ENCODE data around the gene PDE6A. TPM values are rescaled to one million over a fixed set of nuclear protein-coding genes. Genes with fewer than 3 reads are reported as not detected.

The PDE6A gene
- polyA plus RNA-seq, 1 experiment: not detected

DNA sequence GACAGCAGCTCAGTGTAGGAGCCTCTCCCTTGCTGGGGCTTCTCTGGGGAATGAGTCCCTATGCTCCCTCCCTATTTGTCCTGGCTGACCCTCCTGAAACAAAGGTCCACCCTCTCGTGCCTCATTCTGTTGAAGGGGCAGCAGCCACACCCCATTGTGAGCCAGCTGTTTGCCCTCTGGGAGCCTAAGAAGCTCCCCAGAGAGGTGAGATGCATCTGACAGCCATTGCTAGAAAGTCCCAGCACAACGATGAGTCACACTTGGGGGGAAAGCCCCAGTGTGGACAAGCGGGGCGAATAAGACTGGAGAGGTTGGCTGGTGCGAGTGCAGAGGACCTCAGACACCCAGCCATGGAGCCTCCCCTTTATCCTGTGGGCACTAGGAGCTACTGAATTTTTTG, 113.1 kb downstream of the PDE6A start:
- no peak for DNase-seq (ENCODE audit: low read depth, low spot score)
- TF ChIP-seq, protein P1, sequence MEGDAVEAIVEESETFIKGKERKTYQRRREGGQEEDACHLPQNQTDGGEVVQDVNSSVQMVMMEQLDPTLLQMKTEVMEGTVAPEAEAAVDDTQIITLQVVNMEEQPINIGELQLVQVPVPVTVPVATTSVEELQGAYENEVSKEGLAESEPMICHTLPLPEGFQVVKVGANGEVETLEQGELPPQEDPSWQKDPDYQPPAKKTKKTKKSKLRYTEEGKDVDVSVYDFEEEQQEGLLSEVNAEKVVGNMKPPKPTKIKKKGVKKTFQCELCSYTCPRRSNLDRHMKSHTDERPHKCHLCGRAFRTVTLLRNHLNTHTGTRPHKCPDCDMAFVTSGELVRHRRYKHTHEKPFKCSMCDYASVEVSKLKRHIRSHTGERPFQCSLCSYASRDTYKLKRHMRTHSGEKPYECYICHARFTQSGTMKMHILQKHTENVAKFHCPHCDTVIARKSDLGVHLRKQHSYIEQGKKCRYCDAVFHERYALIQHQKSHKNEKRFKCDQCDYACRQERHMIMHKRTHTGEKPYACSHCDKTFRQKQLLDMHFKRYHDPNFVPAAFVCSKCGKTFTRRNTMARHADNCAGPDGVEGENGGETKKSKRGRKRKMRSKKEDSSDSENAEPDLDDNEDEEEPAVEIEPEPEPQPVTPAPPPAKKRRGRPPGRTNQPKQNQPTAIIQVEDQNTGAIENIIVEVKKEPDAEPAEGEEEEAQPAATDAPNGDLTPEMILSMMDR (IDR thresholded peaks at IDR 0.05; ENCODE audit: low read depth, low read length): no peak
- ChIA-PET POLR2A (no interaction called here), CTCF (interaction anchor here (1.6 to 17.6 kb wide), 6 partner anchors 19 to 191 kb away, joined by 4 to 478 read pairs (median 304); partner anchors contain the start of gene SLC26A2)
- H3K27ac ChIP-seq (ENCODE audit: low read depth, low read length): no peak overlapping the region
- peaks cover 3% of the 10 kb centered on the region for H3K27me3 ChIP-seq (ENCODE audit: control insufficient read depth, insufficient read depth, low read length)
- no peak overlapping the region for H3K4me3 ChIP-seq (ENCODE audit: low read depth, low read length)
- no peaks in the 10 kb centered on the region for H3K9me3 ChIP-seq (ENCODE audit: control insufficient read depth, insufficient read depth, low read length)

DNA sequence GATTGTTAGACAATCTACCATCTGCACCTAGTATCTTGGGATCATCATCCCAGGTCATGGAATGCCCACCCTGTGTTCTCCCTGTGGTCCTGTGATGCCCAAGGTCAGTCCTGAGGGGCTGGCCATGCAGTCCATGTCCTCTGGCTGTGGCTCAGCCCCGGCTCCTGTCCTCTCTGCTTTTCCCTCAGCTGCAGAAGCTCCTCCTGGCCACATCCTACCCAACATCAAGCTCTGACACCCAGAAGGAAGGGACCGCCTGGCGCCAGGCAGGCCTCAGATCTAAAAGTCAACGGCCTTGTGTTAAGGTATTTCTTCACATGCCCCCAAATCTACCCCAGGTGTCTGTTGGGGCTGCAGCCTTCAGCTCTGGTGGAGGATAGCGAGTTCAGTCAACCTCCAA, 114.0 kb downstream of the PDE6A start:
- ChIA-PET CTCF (interaction anchor here (1.2 to 17.6 kb wide), 8 partner anchors 7 to 191 kb away, joined by 3 to 478 read pairs (median 164); partner anchors contain the start of gene SLC26A2), POLR2A (interaction anchor here (1.0 kb wide), 1 partner anchor 130 kb away, joined by 3 read pairs; the partner anchor contains the start of gene SLC26A2)

DNA sequence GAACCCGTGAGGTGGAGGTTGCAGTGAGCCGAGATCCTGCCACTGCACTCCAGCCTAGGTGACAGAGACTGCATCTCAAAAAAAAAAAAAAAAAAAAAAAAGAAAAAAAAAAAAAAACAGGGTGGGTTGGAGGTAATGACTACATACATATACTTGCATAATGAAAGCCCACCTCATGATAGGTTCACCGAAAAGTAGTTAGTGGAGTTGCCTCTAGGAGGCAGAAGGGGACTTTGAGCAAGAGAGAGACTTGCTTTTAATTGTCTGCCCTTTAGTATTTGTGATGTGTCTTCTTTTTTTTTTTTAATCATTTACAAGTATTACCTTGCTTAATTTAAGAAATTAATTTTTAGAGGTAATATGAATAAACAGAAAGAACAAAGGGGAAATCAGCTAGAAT, 114.6 kb downstream of the PDE6A start:
- DNase-seq (ENCODE audit: low read depth, low spot score): no peak
- Histone ChIP-seq H3K4me3 (ENCODE audit: low read depth, low read length) (no peak overlapping the region), H3K27ac (ENCODE audit: low read depth, low read length) (no peak overlapping the region), H3K9me3 (ENCODE audit: control insufficient read depth, insufficient read depth, low read length) (no peaks in the 10 kb centered on the region; the same call in 1 of the 2 replicates), H3K27me3 (ENCODE audit: control insufficient read depth, insufficient read depth, low read length) (no peaks in the 10 kb centered on the region)
- TF ChIP-seq, protein P1 (IDR thresholded peaks at IDR 0.05; ENCODE audit: low read depth, low read length): peak; percentile 39
- CTCF ChIA-PET: interaction anchor here (0.7 to 17.6 kb wide), 9 partner anchors 8 to 192 kb away, joined by 3 to 478 read pairs (median 47); partner anchors contain the start of gene SLC26A2
- POLR2A ChIA-PET: interaction anchor here (1.0 kb wide), 1 partner anchor 131 kb away, joined by 3 read pairs; the partner anchor contains the start of gene SLC26A2

More for the DNA sequence above, 114.0 kb downstream of the PDE6A start:
- H3K27ac ChIP-seq (ENCODE audit: low read depth, low read length): no peak overlapping the region
- TF ChIP-seq, protein P1 (IDR thresholded peaks at IDR 0.05; ENCODE audit: low read depth, low read length): no peak
- H3K4me3 ChIP-seq (ENCODE audit: low read depth, low read length): no peak overlapping the region
- H3K9me3 ChIP-seq (ENCODE audit: control insufficient read depth, insufficient read depth, low read length): no peaks in the 10 kb centered on the region
- H3K27me3 ChIP-seq (ENCODE audit: control insufficient read depth, insufficient read depth, low read length): peaks cover 3% of the 10 kb centered on the region
- DNase-seq (ENCODE audit: low read depth, low spot score): no peak

- ChIA-PET POLR2A (interaction anchor here (1.2 to 1.7 kb wide), 2 partner anchors 189 to 192 kb away, joined by 3 to 6 read pairs; no protein-coding TSS in a partner anchor), CTCF (interaction anchor here (0.6 to 17.6 kb wide), 23 partner anchors 10 to 1399 kb away, joined by 3 to 478 read pairs (median 4); partner anchors contain the start of gene SLC26A2)
- DNase-seq (ENCODE audit: low read depth, low spot score): peak; percentile 85
- Histone ChIP-seq H3K4me3 (ENCODE audit: low read depth, low read length) (no peak overlapping the region), H3K9me3 (ENCODE audit: control insufficient read depth, insufficient read depth, low read length) (no peaks in the 10 kb centered on the region; the same call in 1 of the 2 replicates), H3K27me3 (ENCODE audit: control insufficient read depth, insufficient read depth, low read length) (no peaks in the 10 kb centered on the region), H3K27ac (ENCODE audit: low read depth, low read length) (no peak overlapping the region)
- TF ChIP-seq, protein P1 (IDR thresholded peaks at IDR 0.05; ENCODE audit: low read depth, low read length): peak; percentile 89
Observed at GRCh38 chr5:149828161-149829011, 116.2 kb downstream of the PDE6A start.
